Measurements from ENCODE around the gene REXO1. TPM values are rescaled to one million over a fixed set of nuclear protein-coding genes. Genes with fewer than 3 reads are reported as not detected.
A peak's percentile ranks its signal among the peaks of the same experiment; 100 is the strongest.

REXO1 gene
- total and polyA plus RNA-seq, 2 donors (not counting 3 experiments of a cell fraction or from before 2014, with no cell fraction given), result 41.1 to 56.9 TPM

- TF ChIP-seq CTCF (IDR thresholded peaks at IDR 0.05; ENCODE audit: extremely low read depth in 1 of 2, insufficient read depth in 1 of 2, low read depth in 1 of 2, low read length in 2 of 2), result peak; percentile 92 to 97
- no peak for TF ChIP-seq POLR2AphosphoS5 (IDR thresholded peaks at IDR 0.05; ENCODE audit: insufficient read depth, low read depth, low read length)
- H3K4me3 ChIP-seq (replicated peaks in 1 of 3; ENCODE audit: insufficient read depth in 1 of 3, low read depth in 1 of 3, low read length in 3 of 3), result no peak overlapping the region
- no peaks in the 10 kb centered on the region for H3K9me1 ChIP-seq (replicated peaks; ENCODE audit: control insufficient read depth, extremely low read depth, insufficient read depth, low read length)
- no peaks in the 10 kb centered on the region for H3K27me3 ChIP-seq (ENCODE audit: control insufficient read depth in 2 of 2, insufficient read depth in 2 of 2, low read length in 2 of 2)
- H2AFZ ChIP-seq (ENCODE audit: low read depth, low read length), result no peak overlapping the region
- H3K36me3 ChIP-seq (ENCODE audit: control insufficient read depth in 2 of 2, extremely low read depth in 1 of 2, insufficient read depth in 2 of 2, low read length in 2 of 2), result peaks cover 0 to 5% of the 10 kb centered on the region in 2 experiments
- H3K79me2 ChIP-seq (ENCODE audit: control insufficient read depth, insufficient read depth, low read length), result peaks cover 88% of the 10 kb centered on the region
- no peaks in the 10 kb centered on the region for H4K20me1 ChIP-seq (replicated peaks; ENCODE audit: control insufficient read depth, extremely low read depth, insufficient read depth, low read length)
- FAIRE-seq (peak; percentile 74), DNase-seq (ENCODE audit: low read depth, low spot score) (peak; percentile 44)
- CTCF ChIA-PET, result interaction anchor here (0.6 to 7.6 kb wide), 17 partner anchors 9 to 246 kb away, joined by 3 to 83 read pairs (median 4); partner anchors contain the start of gene TCF3
- dilution Hi-C loops (cut with MboI; ENCODE audit: extremely low pct_ligation_motif_present, low sequenced_read_pairs) (no loop called here), intact Hi-C loops (cut with micrococcal nuclease) (no loop called here)
- H3K9me3 ChIP-seq (replicated peaks; ENCODE audit: control insufficient read depth, insufficient read depth, low read length), result no peaks in the 10 kb centered on the region
- H3K27ac ChIP-seq (ENCODE audit: insufficient read depth, low read depth, low read length), result no peak overlapping the region
- peaks cover 16% of the 10 kb centered on the region for H3K4me1 ChIP-seq (ENCODE audit: control insufficient read depth, extremely low read depth, insufficient read depth, low read length)
- POLR2A ChIA-PET, result interaction anchor here (0.6 kb wide), 1 partner anchor 653 kb away, joined by 8 read pairs; no protein-coding TSS in a partner anchor
- no TSS peak for BruUV-seq (replicated peaks)
- H3K4me2 ChIP-seq (ENCODE audit: insufficient read depth, low read length), result no peak overlapping the region
- H3K9ac ChIP-seq (replicated peaks; ENCODE audit: extremely low read depth, insufficient read depth, low read length), result no peak overlapping the region
Observed at GRCh38 chr19:1837625-1838105, 10.6 kb downstream of the REXO1 start.

GRCh38 chr19:1837222-1837565 is 11.1 kb downstream of the REXO1 start:
- TF ChIP-seq MAX (IDR thresholded peaks at IDR 0.05; ENCODE audit: insufficient read depth, insufficient read length) (no peak), POLR2AphosphoS5 (IDR thresholded peaks at IDR 0.05; ENCODE audit: insufficient read depth, low read depth, low read length) (no peak), EZH2 (IDR thresholded peaks at IDR 0.05; ENCODE audit: borderline replicate concordance, low read depth, low read length, severe bottlenecking) (no peak), POLR2A (IDR thresholded peaks at IDR 0.05; ENCODE audit: low read depth, low read length) (no peak)
- no peaks in the 10 kb centered on the region for H4K20me1 ChIP-seq (replicated peaks; ENCODE audit: control insufficient read depth, extremely low read depth, insufficient read depth, low read length)
- H3K9me3 ChIP-seq (replicated peaks; ENCODE audit: control insufficient read depth, insufficient read depth, low read length), result no peaks in the 10 kb centered on the region
- H3K4me1 ChIP-seq (ENCODE audit: control insufficient read depth, extremely low read depth, insufficient read depth, low read length), result peaks cover 16% of the 10 kb centered on the region
- no peak overlapping the region for H3K4me2 ChIP-seq (ENCODE audit: insufficient read depth, low read length)
- ChIA-PET CTCF (interaction anchor here (1.0 to 7.6 kb wide), 12 partner anchors 9 to 246 kb away, joined by 3 to 83 read pairs (median 6); partner anchors contain the start of gene TCF3), POLR2A (interaction anchor here (0.6 kb wide), 1 partner anchor 653 kb away, joined by 8 read pairs; no protein-coding TSS in a partner anchor)
- H3K79me2 ChIP-seq (ENCODE audit: control insufficient read depth, insufficient read depth, low read length), result peaks cover 83% of the 10 kb centered on the region
- no peak overlapping the region for H3K4me3 ChIP-seq (replicated peaks in 1 of 3; ENCODE audit: insufficient read depth in 1 of 3, low read depth in 1 of 3, low read length in 3 of 3)
- FAIRE-seq (no peak), DNase-seq (ENCODE audit: low read depth, low spot score) (no peak)
- dilution Hi-C loops (cut with MboI; ENCODE audit: extremely low pct_ligation_motif_present, low sequenced_read_pairs), result no loop called here
- H3K27ac ChIP-seq (ENCODE audit: insufficient read depth, low read depth, low read length), result no peak overlapping the region
- no peaks in the 10 kb centered on the region for H3K9me1 ChIP-seq (replicated peaks; ENCODE audit: control insufficient read depth, extremely low read depth, insufficient read depth, low read length)
- BruUV-seq (replicated peaks), result no TSS peak
- intact Hi-C loops (cut with micrococcal nuclease), result no loop called here
- no peak overlapping the region for H3K9ac ChIP-seq (replicated peaks; ENCODE audit: extremely low read depth, insufficient read depth, low read length)
- H2AFZ ChIP-seq (ENCODE audit: low read depth, low read length), result no peak overlapping the region
- no peaks in the 10 kb centered on the region for H3K27me3 ChIP-seq (ENCODE audit: control insufficient read depth in 2 of 2, insufficient read depth in 2 of 2, low read length in 2 of 2)
- peaks cover 0 to 5% of the 10 kb centered on the region in 2 experiments for H3K36me3 ChIP-seq (ENCODE audit: control insufficient read depth in 2 of 2, extremely low read depth in 1 of 2, insufficient read depth in 2 of 2, low read length in 2 of 2)

Measured in endothelial cell of umbilical vein (primary cell).